ENCODE measurements around the gene REXO5. TPM values are rescaled to one million over a fixed set of nuclear protein-coding genes. Genes with fewer than 3 reads are reported as not detected.
A peak's percentile ranks its signal among the peaks of the same experiment; 100 is the strongest.

Gene REXO5
- total and polyA plus RNA-seq, 10 of the 15 experiments (the other 5 are each of a cell fraction or from before 2014, with no cell fraction given) = 3.8 to 15.5 (median 10.1) TPM

- peak in 1 of 2 experiments; percentile 80; a peak in 2 of 4 replicates for TF ChIP-seq ETV6 (conservative IDR thresholded peaks at IDR 0.05 in 1 of 2, IDR thresholded peaks at IDR 0.05 in 1 of 2; ENCODE audit: borderline replicate concordance in 1 of 2, low read depth in 1 of 2)
- no peak for TF ChIP-seq NFYB (IDR thresholded peaks at IDR 0.05; ENCODE audit: insufficient read depth, low read depth, low read length)
- 0 out of 2 replicates have a peak, but pooled peaks have one; percentile 38 for TF ChIP-seq CBFB (IDR thresholded peaks at IDR 0.05; ENCODE audit: low read depth)
- TF ChIP-seq, protein P1, sequence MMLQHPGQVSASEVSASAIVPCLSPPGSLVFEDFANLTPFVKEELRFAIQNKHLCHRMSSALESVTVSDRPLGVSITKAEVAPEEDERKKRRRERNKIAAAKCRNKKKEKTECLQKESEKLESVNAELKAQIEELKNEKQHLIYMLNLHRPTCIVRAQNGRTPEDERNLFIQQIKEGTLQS (IDR thresholded peaks at IDR 0.05; ENCODE audit: borderline replicate concordance, extremely low read depth, low read depth, low read length) = no peak
- no peak for TF ChIP-seq MEF2B (IDR thresholded peaks at IDR 0.05; ENCODE audit: partially characterized antibody, poor library complexity, severe bottlenecking)
- no peak for TF ChIP-seq ZNF384 (IDR thresholded peaks at IDR 0.05; ENCODE audit: borderline replicate concordance, low read depth, low read length)
- 0 out of 2 replicates have a peak, but pooled peaks have one; percentile 9 for TF ChIP-seq POLR2AphosphoS5 (IDR thresholded peaks at IDR 0.05; ENCODE audit: low read length)
- no peak for TF ChIP-seq ZNF24 (IDR thresholded peaks at IDR 0.05)
- no peak for TF ChIP-seq NR2F1 (conservative IDR thresholded peaks at IDR 0.05)
- TF ChIP-seq, protein P2, sequence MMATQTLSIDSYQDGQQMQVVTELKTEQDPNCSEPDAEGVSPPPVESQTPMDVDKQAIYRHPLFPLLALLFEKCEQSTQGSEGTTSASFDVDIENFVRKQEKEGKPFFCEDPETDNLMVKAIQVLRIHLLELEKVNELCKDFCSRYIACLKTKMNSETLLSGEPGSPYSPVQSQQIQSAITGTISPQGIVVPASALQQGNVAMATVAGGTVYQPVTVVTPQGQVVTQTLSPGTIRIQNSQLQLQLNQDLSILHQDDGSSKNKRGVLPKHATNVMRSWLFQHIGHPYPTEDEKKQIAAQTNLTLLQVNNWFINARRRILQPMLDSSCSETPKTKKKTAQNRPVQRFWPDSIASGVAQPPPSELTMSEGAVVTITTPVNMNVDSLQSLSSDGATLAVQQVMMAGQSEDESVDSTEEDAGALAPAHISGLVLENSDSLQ (IDR thresholded peaks at IDR 0.05) = peak; percentile 58; the same call in 1 of the 2 replicates
- TF ChIP-seq KDM1A (IDR thresholded peaks at IDR 0.05; ENCODE audit: borderline replicate concordance) = no peak
- TF ChIP-seq PAX8 (IDR thresholded peaks at IDR 0.05) = no peak
- TF ChIP-seq SKIL (IDR thresholded peaks at IDR 0.05; ENCODE audit: low read depth, poor library complexity, severe bottlenecking) = peak; percentile 97
- TF ChIP-seq, protein P3, sequence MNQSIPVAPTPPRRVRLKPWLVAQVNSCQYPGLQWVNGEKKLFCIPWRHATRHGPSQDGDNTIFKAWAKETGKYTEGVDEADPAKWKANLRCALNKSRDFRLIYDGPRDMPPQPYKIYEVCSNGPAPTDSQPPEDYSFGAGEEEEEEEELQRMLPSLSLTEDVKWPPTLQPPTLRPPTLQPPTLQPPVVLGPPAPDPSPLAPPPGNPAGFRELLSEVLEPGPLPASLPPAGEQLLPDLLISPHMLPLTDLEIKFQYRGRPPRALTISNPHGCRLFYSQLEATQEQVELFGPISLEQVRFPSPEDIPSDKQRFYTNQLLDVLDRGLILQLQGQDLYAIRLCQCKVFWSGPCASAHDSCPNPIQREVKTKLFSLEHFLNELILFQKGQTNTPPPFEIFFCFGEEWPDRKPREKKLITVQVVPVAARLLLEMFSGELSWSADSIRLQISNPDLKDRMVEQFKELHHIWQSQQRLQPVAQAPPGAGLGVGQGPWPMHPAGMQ (IDR thresholded peaks at IDR 0.05; ENCODE audit: borderline replicate concordance) = no peak
- peak; percentile 84 for TF ChIP-seq ATF2 (IDR thresholded peaks at IDR 0.05; ENCODE audit: low read length)
- TF ChIP-seq CHD4 (IDR thresholded peaks at IDR 0.05) = no peak
- no peak for TF ChIP-seq NBN (IDR thresholded peaks at IDR 0.05)
- no peak for TF ChIP-seq SP1 (IDR thresholded peaks at IDR 0.05; ENCODE audit: low read depth, low read length)
- TF ChIP-seq CBX3 (IDR thresholded peaks at IDR 0.05; ENCODE audit: borderline replicate concordance, low read depth) = no peak
- no peak for TF ChIP-seq USF2 (IDR thresholded peaks at IDR 0.05; ENCODE audit: borderline replicate concordance, low read depth, low read length)
These were observed 59.2 kb downstream of the REXO5 start (continued) for GRCh38 chr16:20865420-20866131.
